HEK293 (cell line): ENCODE data around the gene B3GLCT.

Source experiments
- CTCF ChIA-PET: fragments of 350-600 bp; formaldehyde crosslinking; extraction: SDS; loops from one replicate; lab custom pipeline; 2021; ENCODE audit warnings: antibody characterized with exemption; lab: Yijun Ruan, JAX
- POLR2A ChIA-PET: fragments of 300-600 bp; formaldehyde crosslinking; extraction: SDS; loops from one replicate; lab custom pipeline; 2020; ENCODE audit warnings: antibody characterized with exemption, inconsistent platforms; lab: Yijun Ruan, JAX
- H3K27ac ChIP-seq: fragments of 200-500 bp; sonication (Bioruptor generic); 2 replicates; pipeline ENCODE4 v1.5.1; 2014; ENCODE audit warnings: low read depth, low read length, control low read depth, inconsistent platforms; ENCODE audit errors: extremely low read depth
- H3K36me3 ChIP-seq, 2 experiments: fragments of 200-500 bp in 1 of 2; sonication (Bioruptor generic) in 1 of 2; 1 replicate in 1 of 2; 2 replicates in 1 of 2; pipeline ENCODE4 v1.5.1; 2014 to 2017; ENCODE audit warnings: inconsistent platforms in 2 of 2, low read length in 2 of 2; ENCODE audit not compliant: control insufficient read depth in 2 of 2, insufficient read depth in 1 of 2
- H3K4me1 ChIP-seq: fragments of 200-500 bp; sonication (Bioruptor generic); 2 replicates; pipeline ENCODE4 v1.5.1; 2014; ENCODE audit warnings: mild to moderate bottlenecking, low read length, inconsistent platforms; ENCODE audit not compliant: control insufficient read depth, insufficient read depth
- H3K4me3 ChIP-seq: 2 replicates; pipeline ENCODE4 v1.5.1; 2011; ENCODE audit warnings: low read depth, mild to moderate bottlenecking, control low read depth, low read length, moderate library complexity
- H3K9me3 ChIP-seq: fragments of 200-500 bp; sonication (Bioruptor generic); 2 replicates; pipeline ENCODE4 v1.5.1; 2014; ENCODE audit warnings: low read depth, low read length, inconsistent platforms; ENCODE audit not compliant: control insufficient read depth, insufficient read depth
- PATZ1 ChIP-seq: fragments of 450-650 bp; formaldehyde crosslinking; IDR thresholded peaks from 2 replicates; pipeline ENCODE4 v1.5.1; 2016; ENCODE audit warnings: missing biosample characterization, missing genetic modification characterization
- ZBTB44 ChIP-seq: fragments of 450-650 bp; IDR thresholded peaks from 2 replicates; pipeline ENCODE4 v1.5.1; 2018; ENCODE audit warnings: missing biosample characterization, mild to moderate bottlenecking, missing genetic modification characterization
- ZNF426 ChIP-seq: fragments of 450-650 bp; formaldehyde crosslinking; IDR thresholded peaks from 2 replicates; pipeline ENCODE4 v1.5.1; 2017; ENCODE audit warnings: missing biosample characterization, missing genetic modification characterization, mild to moderate bottlenecking, inconsistent platforms, moderate library complexity
- ZNF571 ChIP-seq: fragments of 450-650 bp; formaldehyde crosslinking; IDR thresholded peaks from 2 replicates; pipeline ENCODE4 v1.5.0; 2017; ENCODE audit warnings: missing biosample characterization, missing genetic modification characterization
- ZNF623 ChIP-seq: fragments of 450-650 bp; formaldehyde crosslinking; IDR thresholded peaks from 2 replicates; pipeline ENCODE4 v1.5.1; 2016; ENCODE audit warnings: missing biosample characterization, missing genetic modification characterization
- ZNF830 ChIP-seq: fragments of 450-650 bp; IDR thresholded peaks from 2 replicates; pipeline ENCODE4 v1.5.0; 2018; ENCODE audit warnings: missing biosample characterization, missing genetic modification characterization, low read depth, mild to moderate bottlenecking, moderate library complexity

Gene B3GLCT

GRCh38 chr13:31377946-31378345, 178.2 kb downstream of the B3GLCT start (continued):
- TF ChIP-seq ZBTB44 (tag by site-specific recombination) (no peak), ZNF623 (tag by site-specific recombination) (no peak)

- POLR2A ChIA-PET: no interaction called here
- CTCF ChIA-PET: no interaction called here
Measured at GRCh38 chr13:31380715-31381114, 180.9 kb downstream of the B3GLCT start.

More at GRCh38 chr13:31380715-31381114, 180.9 kb downstream of the B3GLCT start:
- no peaks in the 10 kb centered on the region for H3K9me3 ChIP-seq
- no peak overlapping the region for H3K4me3 ChIP-seq
- H3K27ac ChIP-seq: no peak overlapping the region
- H3K4me1 ChIP-seq: no peaks in the 10 kb centered on the region
- TF ChIP-seq ZNF571 (tag by site-specific recombination) (no peak), PATZ1 (tag by site-specific recombination) (no peak), ZNF830 (tag by site-specific recombination) (no peak), ZNF426 (tag by site-specific recombination) (no peak)
- TF ChIP-seq, all 188 proteins: peak for 0
- no peaks in the 10 kb centered on the region for H3K36me3 ChIP-seq
